H9 (cell line): ENCODE data around the gene KEAP1. TPM values are rescaled to one million over a fixed set of nuclear protein-coding genes. Genes with fewer than 3 reads are reported as not detected.
A peak's percentile ranks its signal among the peaks of the same experiment; 100 is the strongest.

Experiments used
- DNase-seq: peaks from one replicate; pipeline ENCODE4 v3.0.0-alpha.2; 2017
- H2AFZ ChIP-seq: one replicate; pipeline ENCODE4 v1.6.1; 2013; ENCODE audit warnings: mild to moderate bottlenecking, low read length, control low read depth, moderate library complexity
- H2AK5ac ChIP-seq: 2 replicates; pipeline ENCODE4 v1.6.1; 2013; ENCODE audit warnings: low read length, control low read depth, mixed read lengths; ENCODE audit not compliant: insufficient read length
- H2BK120ac ChIP-seq: one replicate; pipeline ENCODE4 v1.6.1; 2013; ENCODE audit warnings: low read depth, mild to moderate bottlenecking, low read length, control low read depth, inconsistent platforms; ENCODE audit not compliant: poor library complexity, severe bottlenecking
- H2BK12ac ChIP-seq: 2 replicates; pipeline ENCODE4 v1.6.1; 2013; ENCODE audit warnings: low read length, control low read depth, mixed read lengths, low read depth; ENCODE audit not compliant: insufficient read length
- H2BK15ac ChIP-seq: 2 replicates; pipeline ENCODE4 v1.6.1; 2013; ENCODE audit warnings: low read depth, low read length, control low read depth
- H2BK20ac ChIP-seq: one replicate; pipeline ENCODE4 v1.6.1; 2013; ENCODE audit warnings: low read depth, mild to moderate bottlenecking, low read length, control low read depth, inconsistent platforms; ENCODE audit not compliant: poor library complexity, severe bottlenecking
- H2BK5ac ChIP-seq: 2 replicates; pipeline ENCODE4 v1.6.1; 2013; ENCODE audit warnings: low read length, control low read depth, mixed read lengths; ENCODE audit not compliant: insufficient read length
- H3K14ac ChIP-seq: 2 replicates; pipeline ENCODE4 v1.6.1; 2013; ENCODE audit warnings: low read length, control low read depth; ENCODE audit not compliant: insufficient read depth
- H3K18ac ChIP-seq: 2 replicates; pipeline ENCODE4 v1.6.1; 2013; ENCODE audit warnings: low read depth, mild to moderate bottlenecking, mixed read lengths, low read length, control low read depth; ENCODE audit not compliant: insufficient read length
- H3K23ac ChIP-seq: 2 replicates; pipeline ENCODE4 v1.6.1; 2013; ENCODE audit warnings: low read length, control low read depth, mixed read lengths, low read depth; ENCODE audit not compliant: insufficient read length
- H3K23me2 ChIP-seq: 2 replicates; pipeline ENCODE4 v1.6.1; 2013; ENCODE audit warnings: low read depth, mild to moderate bottlenecking, mixed read lengths, low read length, control low read depth; ENCODE audit not compliant: insufficient read length, poor library complexity, severe bottlenecking
- H3K27ac ChIP-seq: 2 replicates; pipeline ENCODE4 v1.5.1; 2013; ENCODE audit warnings: low read length, control low read depth, mixed read lengths, low read depth; ENCODE audit not compliant: insufficient read length
- H3K27me3 ChIP-seq: 2 replicates; pipeline ENCODE4 v1.6.1; 2013; ENCODE audit warnings: low read length, control low read depth, inconsistent platforms; ENCODE audit not compliant: insufficient read depth
- H3K4ac ChIP-seq: 2 replicates; pipeline ENCODE4 v1.6.1; 2013; ENCODE audit warnings: low read depth, mild to moderate bottlenecking, control low read depth, inconsistent platforms, low read length, moderate library complexity
- H3K4me1 ChIP-seq: 2 replicates; pipeline ENCODE4 v1.6.1; 2013; ENCODE audit warnings: low read length, control low read depth, inconsistent platforms; ENCODE audit not compliant: insufficient read depth
- H3K4me2 ChIP-seq: 2 replicates; pipeline ENCODE4 v1.6.1; 2013; ENCODE audit warnings: low read length, control low read depth, mixed read lengths; ENCODE audit not compliant: insufficient read length, insufficient read depth
- H3K56ac ChIP-seq: 2 replicates; pipeline ENCODE4 v1.6.1; 2013; ENCODE audit warnings: low read depth, mild to moderate bottlenecking, mixed read lengths, low read length, control low read depth; ENCODE audit not compliant: insufficient read length
- H3K79me1 ChIP-seq: 2 replicates; pipeline ENCODE4 v1.6.1; 2013; ENCODE audit warnings: low read depth, mild to moderate bottlenecking, moderate library complexity, low read length, control low read depth, inconsistent platforms; ENCODE audit not compliant: insufficient read depth, poor library complexity, severe bottlenecking
- H3K79me2 ChIP-seq: 2 replicates; pipeline ENCODE4 v1.6.1; 2013; ENCODE audit warnings: low read length, control low read depth, inconsistent platforms; ENCODE audit not compliant: insufficient read depth
- H3K9ac ChIP-seq: 2 replicates; pipeline ENCODE4 v1.6.1; 2013; ENCODE audit warnings: low read length, control low read depth, mixed read lengths; ENCODE audit not compliant: insufficient read length; ENCODE audit errors: extremely low read depth
- H3K9me3 ChIP-seq: one replicate; pipeline ENCODE4 v1.6.1; 2013; ENCODE audit warnings: low read depth, low read length, inconsistent platforms; ENCODE audit not compliant: control insufficient read depth
- H3T11ph ChIP-seq: one replicate; pipeline ENCODE4 v1.6.1; 2013; ENCODE audit warnings: mild to moderate bottlenecking, low read length, control low read depth, inconsistent platforms
- H4K20me1 ChIP-seq: one replicate; pipeline ENCODE4 v1.6.1; 2013; ENCODE audit not compliant: control insufficient read depth, insufficient read length, insufficient read depth
- H4K5ac ChIP-seq: 2 replicates; pipeline ENCODE4 v1.6.1; 2013; ENCODE audit warnings: low read depth, mild to moderate bottlenecking, mixed read lengths, low read length, control low read depth; ENCODE audit not compliant: insufficient read length
- H4K8ac ChIP-seq: replicated peaks from 2 replicates; pipeline ENCODE4 v1.6.1; 2013; ENCODE audit warnings: low read length, control low read depth, mixed read lengths, low read depth; ENCODE audit not compliant: insufficient read length
- H4K91ac ChIP-seq: 2 replicates; pipeline ENCODE4 v1.6.1; 2013; ENCODE audit warnings: low read depth, mild to moderate bottlenecking, moderate library complexity, mixed read lengths, low read length, control low read depth; ENCODE audit not compliant: insufficient read length
- H3K27ac Mint-ChIP-seq, 3 experiments: 2 replicates in 2 of 3; 3 replicates in 1 of 3; pipeline ENCODE4 v1.8.0; 2020 to 2021; ENCODE audit warnings: mixed read lengths in 3 of 3, mild to moderate bottlenecking in 1 of 3, moderate library complexity in 1 of 3
- H3K27me3 Mint-ChIP-seq: 2 replicates; pipeline ENCODE4 v1.8.0; 2021; ENCODE audit warnings: low read depth, mild to moderate bottlenecking, moderate library complexity, mixed read lengths
- H3K36me3 Mint-ChIP-seq, 3 experiments: 2 replicates in 2 of 3; 3 replicates in 1 of 3; pipeline ENCODE4 v1.8.0; 2020 to 2021; ENCODE audit warnings: low read depth in 3 of 3, mixed read lengths in 3 of 3; ENCODE audit not compliant: insufficient read depth in 1 of 3
- H3K4me1 Mint-ChIP-seq, 2 experiments: 2 replicates each; pipeline ENCODE4 v1.8.0; 2020; ENCODE audit warnings: mixed read lengths in 2 of 2
- H3K4me3 Mint-ChIP-seq, 2 experiments: 2 replicates in 1 of 2; 3 replicates in 1 of 2; pipeline ENCODE4 v1.8.0; 2020 to 2021; ENCODE audit warnings: mild to moderate bottlenecking in 2 of 2, mixed read lengths in 2 of 2, moderate library complexity in 1 of 2
- H3K9me3 Mint-ChIP-seq, 2 experiments: 2 replicates in 1 of 2; 3 replicates in 1 of 2; pipeline ENCODE4 v1.8.0; 2020; ENCODE audit warnings: mild to moderate bottlenecking in 2 of 2, mixed read lengths in 2 of 2, moderate library complexity in 1 of 2
- WGBS: extraction: QIAGEN DNeasy Blood & Tissue Kit; methylation state at CpG from one replicate; pipeline ENCODE4 v1.1.7; 2013; ENCODE audit warnings: missing lambda C conversion rate, low lambda C conversion rate, mixed read lengths; ENCODE audit not compliant: insufficient read length; ENCODE audit errors: extremely low coverage; 5-methylcytosine and 5-hydroxymethylcytosine counted together
- total RNA-seq: library from RNA; stranded (reverse); gene quantifications from 2 replicates; pipeline ENCODE4 v1.2.1, GENCODE V29; 2021
- TF ChIP-seq, protein P1 (sequence below): fragments of 200-600 bp; sonication (generic); conservative IDR thresholded peaks from 3 replicates; pipeline ENCODE4 v1.8.0; 2021; ENCODE audit warnings: antibody characterized with exemption, mild to moderate bottlenecking

Gene KEAP1
- total RNA-seq, 1 experiment from 2014 or later: 88.7 TPM

DNA sequence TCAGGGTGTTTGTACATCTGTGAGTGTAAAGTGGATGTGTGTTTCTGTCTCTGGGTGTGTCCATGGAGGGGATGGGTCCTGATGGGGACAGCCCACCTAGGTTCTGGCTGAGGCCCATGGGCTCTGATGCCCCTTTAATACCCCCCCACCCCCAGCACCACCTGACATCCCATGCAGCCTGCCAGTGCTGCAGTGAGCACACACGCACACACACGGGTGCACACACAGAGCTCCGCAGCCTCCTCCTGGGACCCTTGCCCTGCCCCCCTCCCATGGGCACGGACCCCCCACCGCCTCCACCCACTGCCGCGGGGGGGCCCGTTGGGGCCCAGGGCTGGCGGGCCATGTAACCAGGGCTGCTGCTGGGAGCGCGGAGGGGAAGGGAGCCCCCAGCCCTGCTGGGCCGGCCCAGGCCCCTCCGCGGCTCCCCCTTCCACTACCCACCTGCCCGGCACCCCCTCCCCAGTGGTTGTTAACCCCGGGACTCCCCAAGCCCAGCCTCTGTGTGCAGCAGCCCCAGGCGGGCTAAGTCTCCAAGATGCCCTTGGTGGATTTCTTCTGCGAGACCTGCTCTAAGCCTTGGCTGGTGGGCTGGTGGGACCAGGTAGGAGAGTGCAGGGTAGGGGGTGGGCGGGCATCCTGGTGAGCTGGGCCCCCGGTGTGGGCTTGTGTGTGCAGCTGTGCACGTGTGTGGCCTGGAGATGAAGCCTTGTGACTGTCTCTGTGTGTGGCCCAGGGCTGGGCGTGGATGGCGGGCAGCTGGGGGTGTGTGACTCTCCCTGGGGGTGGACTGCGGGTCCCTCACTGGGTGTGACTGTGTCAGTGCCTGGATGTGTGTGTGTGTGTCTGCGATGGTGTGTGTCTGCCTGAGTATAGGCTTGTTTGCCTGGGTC lies 50.2 kb downstream of the KEAP1 start:
- no peaks in the 10 kb centered on the region for H3K4me1 ChIP-seq
- H3K27me3 ChIP-seq: no peaks in the 10 kb centered on the region
- H4K5ac ChIP-seq: no peak overlapping the region
- no peak overlapping the region for H3K27ac ChIP-seq
- no peak overlapping the region for H3K56ac ChIP-seq
- no peak overlapping the region for H2BK5ac ChIP-seq
- no peak overlapping the region for H3T11ph ChIP-seq
- Mint-ChIP-seq H3K27ac (peak overlapping the region in 1 of 3 experiments; percentile 68; a peak in 2 of 7 replicates), H3K4me1 (peaks cover 9 to 37% of the 10 kb centered on the region in 2 experiments), H3K4me3 (peak overlapping the region in 1 of 2 experiments; percentile 21; a peak in 1 of 5 replicates), H3K27me3 (peaks cover 7% of the 10 kb centered on the region), H3K36me3 (no peaks in the 10 kb centered on the region), H3K9me3 (no peaks in the 10 kb centered on the region)
- no peak for DNase-seq
- no peak overlapping the region for H3K14ac ChIP-seq
- H2AFZ ChIP-seq: no peak overlapping the region
- H3K18ac ChIP-seq: no peak overlapping the region
- TF ChIP-seq, protein P1, sequence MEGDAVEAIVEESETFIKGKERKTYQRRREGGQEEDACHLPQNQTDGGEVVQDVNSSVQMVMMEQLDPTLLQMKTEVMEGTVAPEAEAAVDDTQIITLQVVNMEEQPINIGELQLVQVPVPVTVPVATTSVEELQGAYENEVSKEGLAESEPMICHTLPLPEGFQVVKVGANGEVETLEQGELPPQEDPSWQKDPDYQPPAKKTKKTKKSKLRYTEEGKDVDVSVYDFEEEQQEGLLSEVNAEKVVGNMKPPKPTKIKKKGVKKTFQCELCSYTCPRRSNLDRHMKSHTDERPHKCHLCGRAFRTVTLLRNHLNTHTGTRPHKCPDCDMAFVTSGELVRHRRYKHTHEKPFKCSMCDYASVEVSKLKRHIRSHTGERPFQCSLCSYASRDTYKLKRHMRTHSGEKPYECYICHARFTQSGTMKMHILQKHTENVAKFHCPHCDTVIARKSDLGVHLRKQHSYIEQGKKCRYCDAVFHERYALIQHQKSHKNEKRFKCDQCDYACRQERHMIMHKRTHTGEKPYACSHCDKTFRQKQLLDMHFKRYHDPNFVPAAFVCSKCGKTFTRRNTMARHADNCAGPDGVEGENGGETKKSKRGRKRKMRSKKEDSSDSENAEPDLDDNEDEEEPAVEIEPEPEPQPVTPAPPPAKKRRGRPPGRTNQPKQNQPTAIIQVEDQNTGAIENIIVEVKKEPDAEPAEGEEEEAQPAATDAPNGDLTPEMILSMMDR: no peak
- H2BK12ac ChIP-seq: no peak overlapping the region
- no peak overlapping the region for H4K91ac ChIP-seq
- H2BK120ac ChIP-seq: no peak overlapping the region
- no peaks in the 10 kb centered on the region for H3K23me2 ChIP-seq
- no peak overlapping the region for H4K8ac ChIP-seq
- H3K4me2 ChIP-seq: no peak overlapping the region
- H3K79me1 ChIP-seq: no peaks in the 10 kb centered on the region
- no peak overlapping the region for H3K4ac ChIP-seq
- no peaks in the 10 kb centered on the region for H4K20me1 ChIP-seq
- H2BK20ac ChIP-seq: no peak overlapping the region
- H3K79me2 ChIP-seq: no peaks in the 10 kb centered on the region
- H3K23ac ChIP-seq: no peak overlapping the region
- no peaks in the 10 kb centered on the region for H3K9me3 ChIP-seq
- no peak overlapping the region for H2BK15ac ChIP-seq
- no peak overlapping the region for H3K9ac ChIP-seq
- no CpG with 5 or more reads among the region's 25 CpGs for WGBS
- no peak overlapping the region for H2AK5ac ChIP-seq
